ENCODE data around the gene CYB5A. TPM values are rescaled to one million over a fixed set of nuclear protein-coding genes. Genes with fewer than 3 reads are reported as not detected.

CYB5A gene
- total and polyA plus RNA-seq, 9 of the 15 experiments (the other 6 are each of a cell fraction or from before 2014, with no cell fraction given): 11.9 to 22.6 (median 14.1) TPM

DNA sequence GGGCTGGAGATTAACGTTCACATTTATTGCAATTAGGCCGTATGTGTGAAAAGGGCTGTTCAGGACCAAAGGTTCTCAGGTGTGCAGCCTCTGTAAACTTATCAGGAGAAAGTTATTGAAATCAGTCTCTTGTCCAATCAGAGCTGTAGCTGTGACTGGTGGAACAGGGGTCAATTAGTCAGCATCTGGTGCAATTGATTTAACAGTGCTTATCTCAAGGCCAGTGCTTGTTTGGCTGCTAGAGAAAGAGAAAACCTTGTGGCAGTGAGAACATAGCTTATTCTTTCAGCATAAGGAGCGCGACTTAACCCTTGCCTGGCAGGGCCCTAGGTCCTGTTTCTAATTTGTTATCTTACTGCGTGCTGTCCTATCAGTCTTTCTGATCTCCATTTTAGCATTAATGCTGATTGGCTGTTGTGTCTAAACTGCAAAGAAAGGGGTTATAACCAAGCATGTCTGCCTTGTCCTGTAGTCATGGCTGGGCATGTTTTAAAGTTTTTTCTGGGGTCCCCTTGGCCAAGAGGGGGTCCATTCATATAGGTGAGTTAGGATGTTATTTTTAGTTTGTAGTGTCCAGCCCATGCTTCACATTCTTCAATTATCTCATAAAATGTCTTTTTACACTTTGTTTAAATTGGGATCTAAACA is 66.4 kb downstream of the CYB5A start (continued):
- TF ChIP-seq CHD4 (IDR thresholded peaks at IDR 0.05; ENCODE audit: insufficient read depth, insufficient replicate concordance, low read depth, low read length, poor library complexity, severe bottlenecking): no peak
- TF ChIP-seq EWSR1 (IDR thresholded peaks at IDR 0.05; ENCODE audit: borderline replicate concordance, low read depth, partially characterized antibody): no peak
- TF ChIP-seq SAP30 (IDR thresholded peaks at IDR 0.05; ENCODE audit: borderline replicate concordance, insufficient read depth, low read depth, low read length, poor library complexity, severe bottlenecking): no peak
- no peak for TF ChIP-seq ETV5 (CRISPR knock-in tag; IDR thresholded peaks at IDR 0.05; ENCODE audit: low read depth)
- 0 out of 2 replicates have a peak, but pooled peaks have one; percentile 22 for TF ChIP-seq STAT5A (IDR thresholded peaks at IDR 0.05; ENCODE audit: borderline replicate concordance, low read length)
- TF ChIP-seq MYBL2 (IDR thresholded peaks at IDR 0.05; ENCODE audit: low read depth): no peak
- TF ChIP-seq MYBL2 (CRISPR knock-in tag; IDR thresholded peaks at IDR 0.05; ENCODE audit: borderline replicate concordance): no peak
- TF ChIP-seq, protein P1, sequence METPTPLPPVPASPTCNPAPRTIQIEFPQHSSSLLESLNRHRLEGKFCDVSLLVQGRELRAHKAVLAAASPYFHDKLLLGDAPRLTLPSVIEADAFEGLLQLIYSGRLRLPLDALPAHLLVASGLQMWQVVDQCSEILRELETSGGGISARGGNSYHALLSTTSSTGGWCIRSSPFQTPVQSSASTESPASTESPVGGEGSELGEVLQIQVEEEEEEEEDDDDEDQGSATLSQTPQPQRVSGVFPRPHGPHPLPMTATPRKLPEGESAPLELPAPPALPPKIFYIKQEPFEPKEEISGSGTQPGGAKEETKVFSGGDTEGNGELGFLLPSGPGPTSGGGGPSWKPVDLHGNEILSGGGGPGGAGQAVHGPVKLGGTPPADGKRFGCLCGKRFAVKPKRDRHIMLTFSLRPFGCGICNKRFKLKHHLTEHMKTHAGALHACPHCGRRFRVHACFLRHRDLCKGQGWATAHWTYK (CRISPR knock-in tag; IDR thresholded peaks at IDR 0.05): no peak
- no peak for TF ChIP-seq ZNF197 (CRISPR knock-in tag; IDR thresholded peaks at IDR 0.05; ENCODE audit: low read depth)
- TF ChIP-seq IFI16 (CRISPR knock-in tag; IDR thresholded peaks at IDR 0.05): no peak
- peak; percentile 52 for TF ChIP-seq CXXC5 (CRISPR knock-in tag; IDR thresholded peaks at IDR 0.05)
- TF ChIP-seq ZNF445 (CRISPR knock-in tag; IDR thresholded peaks at IDR 0.05; ENCODE audit: low read depth): no peak
- TF ChIP-seq ZNF174 (CRISPR knock-in tag; IDR thresholded peaks at IDR 0.05): no peak
- TF ChIP-seq, protein P2, sequence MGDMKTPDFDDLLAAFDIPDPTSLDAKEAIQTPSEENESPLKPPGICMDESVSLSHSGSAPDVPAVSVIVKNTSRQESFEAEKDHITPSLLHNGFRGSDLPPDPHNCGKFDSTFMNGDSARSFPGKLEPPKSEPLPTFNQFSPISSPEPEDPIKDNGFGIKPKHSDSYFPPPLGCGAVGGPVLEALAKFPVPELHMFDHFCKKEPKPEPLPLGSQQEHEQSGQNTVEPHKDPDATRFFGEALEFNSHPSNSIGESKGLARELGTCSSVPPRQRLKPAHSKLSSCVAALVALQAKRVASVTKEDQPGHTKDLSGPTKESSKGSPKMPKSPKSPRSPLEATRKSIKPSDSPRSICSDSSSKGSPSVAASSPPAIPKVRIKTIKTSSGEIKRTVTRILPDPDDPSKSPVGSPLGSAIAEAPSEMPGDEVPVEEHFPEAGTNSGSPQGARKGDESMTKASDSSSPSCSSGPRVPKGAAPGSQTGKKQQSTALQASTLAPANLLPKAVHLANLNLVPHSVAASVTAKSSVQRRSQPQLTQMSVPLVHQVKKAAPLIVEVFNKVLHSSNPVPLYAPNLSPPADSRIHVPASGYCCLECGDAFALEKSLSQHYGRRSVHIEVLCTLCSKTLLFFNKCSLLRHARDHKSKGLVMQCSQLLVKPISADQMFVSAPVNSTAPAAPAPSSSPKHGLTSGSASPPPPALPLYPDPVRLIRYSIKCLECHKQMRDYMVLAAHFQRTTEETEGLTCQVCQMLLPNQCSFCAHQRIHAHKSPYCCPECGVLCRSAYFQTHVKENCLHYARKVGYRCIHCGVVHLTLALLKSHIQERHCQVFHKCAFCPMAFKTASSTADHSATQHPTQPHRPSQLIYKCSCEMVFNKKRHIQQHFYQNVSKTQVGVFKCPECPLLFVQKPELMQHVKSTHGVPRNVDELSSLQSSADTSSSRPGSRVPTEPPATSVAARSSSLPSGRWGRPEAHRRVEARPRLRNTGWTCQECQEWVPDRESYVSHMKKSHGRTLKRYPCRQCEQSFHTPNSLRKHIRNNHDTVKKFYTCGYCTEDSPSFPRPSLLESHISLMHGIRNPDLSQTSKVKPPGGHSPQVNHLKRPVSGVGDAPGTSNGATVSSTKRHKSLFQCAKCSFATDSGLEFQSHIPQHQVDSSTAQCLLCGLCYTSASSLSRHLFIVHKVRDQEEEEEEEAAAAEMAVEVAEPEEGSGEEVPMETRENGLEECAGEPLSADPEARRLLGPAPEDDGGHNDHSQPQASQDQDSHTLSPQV (IDR thresholded peaks at IDR 0.05): no peak
- TF ChIP-seq SNIP1 (IDR thresholded peaks at IDR 0.05; ENCODE audit: low read depth): no peak
- TF ChIP-seq ZSCAN32 (CRISPR knock-in tag; IDR thresholded peaks at IDR 0.05): no peak
- peak; percentile 36; the same call in 1 of the 2 replicates for TF ChIP-seq KLF16 (IDR thresholded peaks at IDR 0.05)
- no peak for TF ChIP-seq HNRNPUL1 (IDR thresholded peaks at IDR 0.05; ENCODE audit: low read length)
- no peak for TF ChIP-seq FIP1L1 (IDR thresholded peaks at IDR 0.05; ENCODE audit: low read depth, low read length, poor library complexity, severe bottlenecking)
- TF ChIP-seq NONO (IDR thresholded peaks at IDR 0.05; ENCODE audit: low read depth in 2 of 2, low read length in 1 of 2): no peak
- TF ChIP-seq FOXJ2 (tag; IDR thresholded peaks at IDR 0.05): no peak
- TF ChIP-seq, protein P3, sequence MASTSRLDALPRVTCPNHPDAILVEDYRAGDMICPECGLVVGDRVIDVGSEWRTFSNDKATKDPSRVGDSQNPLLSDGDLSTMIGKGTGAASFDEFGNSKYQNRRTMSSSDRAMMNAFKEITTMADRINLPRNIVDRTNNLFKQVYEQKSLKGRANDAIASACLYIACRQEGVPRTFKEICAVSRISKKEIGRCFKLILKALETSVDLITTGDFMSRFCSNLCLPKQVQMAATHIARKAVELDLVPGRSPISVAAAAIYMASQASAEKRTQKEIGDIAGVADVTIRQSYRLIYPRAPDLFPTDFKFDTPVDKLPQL (IDR thresholded peaks at IDR 0.05; ENCODE audit: extremely low read depth, insufficient read length): no peak
- TF ChIP-seq MAFF (IDR thresholded peaks at IDR 0.05; ENCODE audit: low read length): no peak
